T-helper 2 cell treated with Interferon-gamma antibody and Interleukin-4, amounts not matched to agents 100 ng/mL and 5 ng/mL, for 36 hours (primary cell): ENCODE results near the gene TP53BP2. TPM values are rescaled to one million over a fixed set of nuclear protein-coding genes. Genes with fewer than 3 reads are reported as not detected.

Experiments used
- intact Hi-C: fragments of 100-400 bp; cut with micrococcal nuclease; formaldehyde crosslinking; loops from one replicate; pipeline ENCODE4 v1.15.1; 2023
- total RNA-seq: library from RNA; stranded (reverse); gene quantifications from 2 replicates; pipeline ENCODE4 v1.2.3, GENCODE V29; 2022

The TP53BP2 gene
- total RNA-seq, 1 donor from 2014 or later = 27.6 TPM

- intact Hi-C loops = no loop called here
Observed at GRCh38 chr1:223856386-223856785, 10.6 kb upstream of the TP53BP2 start.

DNA sequence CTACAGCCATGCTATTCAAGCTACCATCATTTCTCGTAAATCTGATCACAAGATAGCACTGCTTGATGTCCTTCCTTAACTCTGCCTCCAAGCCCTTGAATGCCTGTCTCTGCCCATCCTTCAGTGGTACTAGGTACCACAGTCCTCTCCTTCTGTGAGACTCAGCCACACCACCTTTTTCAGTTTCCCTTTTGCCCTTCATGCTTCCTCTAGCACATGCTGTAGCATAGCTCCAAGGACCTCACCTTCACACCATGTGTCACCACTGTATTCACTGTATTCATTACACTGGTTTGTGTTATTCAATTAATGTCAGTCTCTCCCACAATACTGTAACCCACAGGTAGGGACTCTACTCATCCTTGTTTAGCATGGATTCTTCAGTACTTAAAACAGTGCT lies 8.0 kb upstream of the TP53BP2 start:
- intact Hi-C loops = no loop called here

DNA sequence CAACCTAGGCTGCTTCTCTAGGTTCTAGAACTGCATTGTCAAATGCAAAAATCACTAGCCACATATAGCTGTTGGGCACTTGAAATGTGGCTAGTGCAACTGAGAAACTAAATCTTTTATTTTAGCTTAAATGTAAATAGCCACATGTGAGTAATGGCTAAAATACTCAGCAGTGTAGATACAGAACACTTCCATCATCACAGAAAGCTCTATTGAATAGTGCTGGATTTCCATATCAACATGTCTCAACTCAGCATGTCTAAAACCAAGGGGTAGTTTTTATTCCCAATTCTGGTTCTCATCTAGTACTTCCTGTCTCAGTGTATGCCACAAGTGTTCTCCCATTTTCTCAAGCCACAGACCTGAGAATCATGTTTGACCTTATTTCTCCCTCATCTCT lies 7.5 kb upstream of the TP53BP2 start:
- intact Hi-C loops = no loop called here

- intact Hi-C loops = no loop called here
Observed at GRCh38 chr1:223852337-223852736, 6.6 kb upstream of the TP53BP2 start.

DNA sequence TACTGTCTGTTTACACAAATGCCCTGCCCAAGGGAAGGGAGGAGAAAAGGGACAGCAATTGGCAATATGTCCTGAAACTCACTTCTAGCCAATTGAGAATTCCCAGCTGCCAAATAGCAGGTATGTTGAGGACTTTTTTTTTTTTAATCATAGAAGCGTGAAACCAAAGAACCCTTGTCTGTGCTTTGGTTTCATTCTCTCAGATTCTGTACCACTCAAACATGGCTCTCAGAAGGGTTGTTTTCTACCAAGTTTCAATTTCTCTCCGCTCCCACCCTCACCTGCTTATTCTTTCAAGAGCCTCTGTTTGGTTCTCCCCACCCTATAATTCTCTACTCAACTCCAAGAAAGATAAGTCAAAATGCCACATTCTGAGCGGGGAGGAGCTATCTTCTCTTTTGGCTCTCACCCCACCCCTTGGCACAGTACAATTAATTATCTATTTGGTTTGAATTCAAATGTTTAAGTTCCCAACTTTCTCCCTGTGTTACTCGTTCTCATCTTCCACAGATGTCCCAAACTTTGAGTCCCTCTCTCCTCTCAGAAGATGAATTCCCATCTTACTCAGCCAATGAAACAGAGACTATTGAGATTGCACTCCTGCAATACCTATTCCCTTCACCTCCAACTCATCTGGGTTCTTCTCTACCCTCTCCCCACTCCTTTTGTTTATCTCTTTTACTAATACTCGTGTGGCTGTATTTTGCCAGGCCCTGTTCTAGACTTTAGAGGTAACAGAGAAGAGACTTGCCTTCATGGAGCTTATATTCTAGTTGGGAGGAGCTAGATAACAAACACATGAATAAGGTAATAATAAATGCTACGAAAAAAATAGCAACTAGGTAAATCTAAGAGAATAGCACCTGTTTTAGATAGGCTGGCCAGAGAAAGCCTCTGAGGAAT lies 3.9 kb upstream of the TP53BP2 start:
- intact Hi-C loops = loop anchor here (10.0 kb wide), 1 partner anchor 645 kb away; no protein-coding TSS in a partner anchor

GRCh38 chr1:223848536-223848935 lies 2.8 kb upstream of the TP53BP2 start:
- intact Hi-C loops = loop anchor here (10.0 kb wide), 1 partner anchor 646 kb away; no protein-coding TSS in a partner anchor

GRCh38 chr1:223847781-223848345 lies 2.1 kb upstream of the TP53BP2 start:
- intact Hi-C loops = loop anchor here (10.0 kb wide), 1 partner anchor 647 kb away; no protein-coding TSS in a partner anchor

DNA sequence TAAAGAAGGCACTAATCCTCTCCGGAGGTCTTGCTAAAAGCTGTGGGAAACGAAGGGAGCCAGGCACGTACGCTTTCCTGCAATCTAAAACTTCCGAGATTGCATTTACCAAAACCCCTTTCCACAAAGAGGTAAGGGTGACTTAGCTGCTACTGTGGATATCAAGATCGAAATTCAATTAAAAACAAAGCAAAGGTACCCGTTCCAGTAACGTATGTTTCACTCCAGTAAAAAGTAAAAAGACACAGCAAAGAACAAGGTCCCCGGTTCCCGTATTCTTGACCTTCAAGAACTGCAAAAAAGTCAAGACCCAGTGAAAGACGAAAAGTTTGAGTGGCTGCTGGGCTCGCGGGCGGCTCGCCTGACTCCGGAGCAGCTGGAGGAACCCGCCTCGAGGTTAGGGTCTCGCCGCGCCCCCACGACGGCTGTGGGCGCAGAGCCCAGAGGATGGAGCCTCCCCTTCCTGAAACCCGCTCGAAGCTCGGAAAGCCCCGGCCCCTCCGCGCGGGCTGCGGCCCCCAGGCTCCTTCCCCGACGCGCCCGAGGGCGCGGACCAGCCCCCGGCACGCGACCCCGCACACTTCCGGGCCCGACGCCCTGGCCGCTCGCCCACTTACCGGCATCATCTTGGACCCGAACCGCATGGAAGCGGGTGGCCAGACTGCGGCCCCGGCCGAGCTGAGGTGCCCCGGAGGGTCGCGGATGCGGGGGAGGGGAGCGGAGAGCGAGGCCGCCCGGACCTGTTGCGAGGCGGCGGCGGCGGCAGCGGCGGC lies 524 bp downstream of the TP53BP2 start:
- intact Hi-C loops = loop anchor here (2.0 to 10.0 kb wide), 6 partner anchors 34 to 780 kb away; partner anchors contain the start of gene DEGS1

GRCh38 chr1:223844787-223845036 lies 1.0 kb downstream of the TP53BP2 start:
- intact Hi-C loops = loop anchor here (1.0 to 10.0 kb wide), 7 partner anchors 9 to 780 kb away; partner anchors contain the start of gene DEGS1

GRCh38 chr1:223843934-223844786 lies 1.6 kb downstream of the TP53BP2 start:
- intact Hi-C loops = loop anchor here (1.0 to 10.0 kb wide), 7 partner anchors 9 to 781 kb away; partner anchors contain the start of gene DEGS1

DNA sequence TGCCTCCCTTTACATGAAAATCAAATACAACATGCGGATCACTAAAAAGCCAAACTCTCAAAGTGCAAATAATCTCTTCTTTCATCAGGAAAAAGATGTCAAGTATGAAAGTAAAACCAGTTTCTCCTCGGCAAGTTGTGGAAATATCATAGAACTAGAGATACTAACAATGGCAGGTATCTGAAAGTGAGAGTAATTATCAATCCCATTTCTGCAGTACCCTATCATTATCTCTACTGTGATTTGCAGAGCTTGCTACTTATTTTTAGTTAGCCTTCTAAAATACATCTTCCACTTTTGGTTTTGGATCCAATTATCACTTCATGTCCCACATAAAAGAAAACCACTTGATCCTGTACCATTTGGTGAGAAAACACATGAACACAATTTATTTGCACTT lies 3.0 kb downstream of the TP53BP2 start:
- intact Hi-C loops = loop anchor here (10.0 kb wide), 1 partner anchor 652 kb away; no protein-coding TSS in a partner anchor

DNA sequence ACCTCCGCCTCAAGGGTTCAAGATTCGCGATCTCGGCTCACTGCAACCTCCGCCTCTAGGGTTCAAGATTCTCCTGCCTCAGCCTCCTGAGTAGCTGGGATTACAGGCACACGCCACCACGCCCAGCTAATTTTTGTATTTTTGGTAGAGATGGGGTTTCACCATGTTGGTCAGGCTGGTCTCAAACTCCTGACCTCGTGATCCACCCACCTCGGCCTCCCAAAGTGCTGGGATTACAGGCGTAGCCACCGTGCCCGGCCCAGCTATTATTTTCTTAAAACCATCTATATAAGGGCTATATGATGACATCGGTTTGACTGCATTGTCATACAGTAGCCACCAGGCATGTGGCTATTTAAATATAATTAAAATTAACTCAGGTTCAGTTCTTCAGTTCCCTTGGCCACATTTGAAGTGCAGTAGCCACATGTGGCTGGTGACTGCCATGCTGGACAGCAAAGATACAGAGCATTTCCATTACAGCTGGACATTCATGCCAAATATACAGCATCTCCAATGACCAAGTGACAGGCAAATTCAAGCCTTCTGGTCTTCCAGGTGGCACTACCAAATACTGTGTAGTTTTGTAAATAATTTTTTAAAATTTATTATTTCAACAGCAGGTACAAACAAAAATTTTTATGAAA lies 3.6 kb downstream of the TP53BP2 start:
- intact Hi-C loops = loop anchor here (10.0 kb wide), 1 partner anchor 653 kb away; no protein-coding TSS in a partner anchor

- intact Hi-C loops = loop anchor here (10.0 kb wide), 1 partner anchor 655 kb away; no protein-coding TSS in a partner anchor
Observed at GRCh38 chr1:223840254-223840653, 5.5 kb downstream of the TP53BP2 start.

- intact Hi-C loops = no loop called here
Observed at GRCh38 chr1:223838125-223838854, 7.5 kb downstream of the TP53BP2 start.

DNA sequence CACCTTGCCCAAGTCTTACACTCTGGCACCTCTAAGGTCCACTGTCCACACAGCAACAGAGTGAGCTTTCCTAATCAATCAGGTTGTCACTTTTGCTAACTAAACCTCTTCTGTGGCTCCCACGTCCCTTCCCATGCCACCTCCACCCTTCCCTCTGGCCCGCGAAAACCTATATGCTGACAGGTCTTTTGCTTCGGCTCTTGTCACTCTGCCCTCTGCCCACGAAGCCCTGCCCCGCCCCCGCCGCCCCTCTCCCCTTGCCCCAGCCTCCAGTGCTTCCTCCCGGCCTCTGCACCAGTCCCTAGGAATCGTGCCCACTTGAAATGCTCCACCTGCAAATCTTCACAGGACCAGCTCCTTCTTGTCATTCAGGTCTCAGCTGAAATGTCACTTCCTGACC lies 8.1 kb downstream of the TP53BP2 start:
- intact Hi-C loops = no loop called here

- intact Hi-C loops = no loop called here
Observed at GRCh38 chr1:223837206-223837605, 8.5 kb downstream of the TP53BP2 start.

DNA sequence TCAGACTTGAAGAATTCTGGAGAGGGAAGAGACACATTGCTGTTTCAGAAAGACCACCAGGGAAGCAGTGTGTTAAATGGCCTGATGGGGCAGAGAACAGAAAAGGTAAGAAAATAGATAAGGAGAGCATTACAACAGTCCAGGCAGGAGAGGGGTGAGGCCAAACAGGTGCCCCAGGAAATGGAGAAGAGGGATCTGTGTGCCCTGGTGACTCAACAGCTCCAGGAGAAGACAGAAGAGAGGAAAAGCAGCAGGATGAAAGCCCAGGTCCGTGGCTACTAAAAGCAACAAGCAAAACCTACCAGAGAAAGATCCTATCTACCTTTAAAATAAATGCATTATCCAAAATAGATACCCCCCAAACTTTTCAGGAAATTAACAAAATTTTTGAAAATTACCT lies 9.2 kb downstream of the TP53BP2 start:
- intact Hi-C loops = no loop called here

GRCh38 chr1:223835754-223836153 lies 10.0 kb downstream of the TP53BP2 start:
- intact Hi-C loops = loop anchor here (1.0 kb wide), 1 partner anchor 9 kb away; no protein-coding TSS in a partner anchor

DNA sequence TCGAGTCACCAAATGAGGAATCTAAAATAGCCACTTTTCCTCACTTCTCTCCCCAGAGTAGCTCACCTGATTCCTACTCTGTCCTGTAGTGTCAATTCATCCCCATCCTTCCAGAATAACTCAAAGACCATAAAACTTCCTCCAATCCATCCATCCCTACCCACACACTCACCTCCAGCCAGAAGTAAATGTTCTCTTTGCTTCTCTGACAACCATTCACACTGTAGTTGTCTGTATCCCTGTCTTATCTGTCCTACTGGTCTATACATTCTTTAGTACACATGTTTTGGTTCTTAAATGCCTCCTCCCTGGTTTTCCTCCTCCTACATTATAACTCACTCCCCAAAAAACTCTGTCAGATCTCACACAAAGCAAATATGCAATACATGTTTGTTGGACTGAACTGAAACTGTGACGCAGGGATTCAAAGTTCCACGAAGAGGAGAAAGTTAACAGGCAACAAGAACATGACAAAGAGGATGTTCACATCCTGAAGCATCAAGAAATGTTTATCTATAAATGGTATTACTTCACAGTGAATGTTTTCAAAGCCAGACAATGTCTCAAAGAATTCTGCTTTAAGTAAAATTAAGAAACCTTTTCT lies 11.0 kb downstream of the TP53BP2 start:
- intact Hi-C loops = loop anchor here (1.0 to 5.0 kb wide), 2 partner anchors 10 to 117 kb away; no protein-coding TSS in a partner anchor
